Thoracic aorta (tissue), 2 donors: ENCODE measurements around the gene PROS1. TPM values are rescaled to one million over a fixed set of nuclear protein-coding genes. Genes with fewer than 3 reads are reported as not detected.
A peak's percentile ranks its signal among the peaks of the same experiment; 100 is the strongest.
"Not testable (repeated sequence)": the region's sequence is repeated elsewhere in the genome, so short reads cannot be mapped to it uniquely, and the experiment has no call there.

ENCODE experiments used
- ATAC-seq: fragments of 150-250 bp; one replicate; pipeline ENCODE4 v1.8.0; 2017; ENCODE audit warnings: low read depth; ENCODE audit not compliant: insufficient number of reproducible peaks, low FRiP score
- DNase-seq: peaks from one replicate; pipeline ENCODE4 v3.0.0-alpha.2; 2020; ENCODE audit warnings: low spot score
- H3K27ac ChIP-seq, 2 donors: fragments of 200-600 bp; sonication (generic); 1 replicate in 1 of 2; 2 replicates in 1 of 2; pipeline ENCODE4 v1.5.1; 2016; ENCODE audit warnings: mild to moderate bottlenecking in 2 of 2, moderate library complexity in 2 of 2
- H3K27me3 ChIP-seq: fragments of 200-600 bp; sonication (generic); replicated peaks from 2 replicates; pipeline ENCODE4 v1.6.0; 2016; ENCODE audit warnings: mild to moderate bottlenecking; ENCODE audit not compliant: insufficient read depth
- H3K36me3 ChIP-seq: fragments of 200-600 bp; sonication (generic); one replicate; pipeline ENCODE4 v1.5.1; 2016
- H3K4me1 ChIP-seq, 2 donors: fragments of 200-600 bp; sonication (generic); 1 replicate in 1 of 2; 2 replicates in 1 of 2; pipeline versions ENCODE4 v1.5.1 to v1.6.0; 2016; ENCODE audit warnings: low read depth in 2 of 2, mild to moderate bottlenecking in 1 of 2; ENCODE audit not compliant: control insufficient read depth in 1 of 2
- H3K4me3 ChIP-seq: fragments of 200-600 bp; sonication (generic); 2 replicates; pipeline ENCODE4 v1.5.1; 2016; ENCODE audit warnings: mild to moderate bottlenecking
- H3K9me3 ChIP-seq: fragments of 200-600 bp; sonication (generic); 2 replicates; pipeline ENCODE4 v1.5.1; 2016
- total RNA-seq, 2 donors: library from RNA; depleted of rRNA; stranded (reverse); fragments of >200 nt; gene quantifications; one replicate each; pipeline versions ENCODE4 v1.1.0 to v1.2.3, GENCODE V29; 2016
- TF ChIP-seq, protein P1 (sequence below): fragments of 200-600 bp; sonication (generic); IDR thresholded peaks from one replicate; pipeline ENCODE4 v1.5.1; 2019; ENCODE audit warnings: antibody characterized with exemption

The PROS1 gene
- total RNA-seq, 2 donors from 2014 or later: 122 to 180 TPM

DNA sequence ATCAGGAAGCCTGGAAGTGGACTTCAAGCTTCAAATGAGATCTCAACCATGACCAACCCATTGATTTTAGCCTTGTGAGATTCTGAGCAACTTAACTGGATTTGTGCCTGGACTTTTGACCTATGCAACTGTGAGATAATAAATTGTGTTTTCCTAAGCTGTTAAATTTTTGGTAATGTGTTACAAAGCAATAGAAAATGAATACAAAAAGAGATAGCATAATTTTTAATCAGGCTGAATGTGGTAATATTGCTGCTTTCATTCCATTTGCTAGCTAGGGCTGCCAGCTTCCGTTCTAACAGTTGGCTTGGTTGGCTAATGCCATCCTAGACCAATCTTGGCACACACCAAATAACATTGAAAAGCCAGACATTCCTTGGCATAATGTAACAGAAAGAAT, 12.2 kb downstream of the PROS1 start:
- H3K27me3 ChIP-seq: no peaks in the 10 kb centered on the region
- H3K4me1 ChIP-seq: peaks cover 12 to 16% of the 10 kb centered on the region in 2 donors
- no peak overlapping the region for H3K4me3 ChIP-seq
- no peaks in the 10 kb centered on the region for H3K36me3 ChIP-seq
- DNase-seq: no peak
- TF ChIP-seq, protein P1, sequence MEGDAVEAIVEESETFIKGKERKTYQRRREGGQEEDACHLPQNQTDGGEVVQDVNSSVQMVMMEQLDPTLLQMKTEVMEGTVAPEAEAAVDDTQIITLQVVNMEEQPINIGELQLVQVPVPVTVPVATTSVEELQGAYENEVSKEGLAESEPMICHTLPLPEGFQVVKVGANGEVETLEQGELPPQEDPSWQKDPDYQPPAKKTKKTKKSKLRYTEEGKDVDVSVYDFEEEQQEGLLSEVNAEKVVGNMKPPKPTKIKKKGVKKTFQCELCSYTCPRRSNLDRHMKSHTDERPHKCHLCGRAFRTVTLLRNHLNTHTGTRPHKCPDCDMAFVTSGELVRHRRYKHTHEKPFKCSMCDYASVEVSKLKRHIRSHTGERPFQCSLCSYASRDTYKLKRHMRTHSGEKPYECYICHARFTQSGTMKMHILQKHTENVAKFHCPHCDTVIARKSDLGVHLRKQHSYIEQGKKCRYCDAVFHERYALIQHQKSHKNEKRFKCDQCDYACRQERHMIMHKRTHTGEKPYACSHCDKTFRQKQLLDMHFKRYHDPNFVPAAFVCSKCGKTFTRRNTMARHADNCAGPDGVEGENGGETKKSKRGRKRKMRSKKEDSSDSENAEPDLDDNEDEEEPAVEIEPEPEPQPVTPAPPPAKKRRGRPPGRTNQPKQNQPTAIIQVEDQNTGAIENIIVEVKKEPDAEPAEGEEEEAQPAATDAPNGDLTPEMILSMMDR: no peak
- no peaks in the 10 kb centered on the region for H3K9me3 ChIP-seq
- H3K27ac ChIP-seq: peak overlapping the region in 1 of 2 donors; percentile 51
- no peak for ATAC-seq

DNA sequence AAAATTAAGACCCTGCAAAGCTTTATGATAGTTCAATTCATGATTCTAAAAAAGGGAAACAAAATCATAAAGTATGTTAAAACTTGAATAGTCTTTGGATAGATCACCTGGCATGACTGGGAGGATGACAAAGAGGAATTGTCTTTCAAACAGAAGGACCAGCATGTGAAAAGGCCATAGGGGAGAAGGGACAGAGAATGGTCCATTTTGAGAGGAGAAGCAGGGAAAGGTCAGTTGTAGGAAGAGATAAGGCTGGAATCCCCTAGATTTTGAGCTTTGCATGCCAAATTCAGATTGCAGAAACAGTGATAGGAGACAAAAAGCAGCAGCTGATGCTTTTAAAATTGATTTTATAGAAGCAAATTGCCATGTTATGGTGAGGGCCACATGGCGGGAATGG, 12.7 kb downstream of the PROS1 start:
- TF ChIP-seq, protein P1: no peak
- Histone ChIP-seq H3K36me3 (no peaks in the 10 kb centered on the region), H3K27ac (peak overlapping the region in 1 of 2 donors; percentile 51), H3K4me1 (peaks cover 12 to 16% of the 10 kb centered on the region in 2 donors), H3K4me3 (no peak overlapping the region), H3K27me3 (no peaks in the 10 kb centered on the region), H3K9me3 (no peaks in the 10 kb centered on the region)
- ATAC-seq (no peak), DNase-seq (no peak)

DNA sequence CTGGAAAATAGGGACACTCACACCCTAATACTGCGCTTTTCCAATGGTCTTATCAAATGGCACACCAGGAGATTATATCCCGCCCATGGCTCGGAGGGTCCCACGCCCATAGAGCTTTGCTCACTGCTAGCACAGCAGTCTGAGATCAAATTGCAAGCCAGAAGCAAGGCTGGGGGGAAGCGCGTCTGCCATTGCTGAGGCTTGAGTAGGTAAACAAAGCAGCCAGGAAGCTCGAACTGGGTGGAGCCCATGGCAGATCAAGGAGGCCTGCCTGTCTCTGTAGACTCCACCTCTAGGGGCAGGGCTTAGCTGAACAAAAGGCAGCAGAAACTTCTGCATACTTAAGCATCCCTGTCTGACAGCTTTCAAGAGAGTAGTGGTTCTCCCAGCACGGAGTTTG, 23.7 kb downstream of the PROS1 start:
- not testable (repeated sequence) for H3K4me3 ChIP-seq, H3K27ac ChIP-seq, H3K4me1 ChIP-seq, H3K36me3 ChIP-seq, H3K9me3 ChIP-seq, DNase-seq, H3K27me3 ChIP-seq, ATAC-seq

DNA sequence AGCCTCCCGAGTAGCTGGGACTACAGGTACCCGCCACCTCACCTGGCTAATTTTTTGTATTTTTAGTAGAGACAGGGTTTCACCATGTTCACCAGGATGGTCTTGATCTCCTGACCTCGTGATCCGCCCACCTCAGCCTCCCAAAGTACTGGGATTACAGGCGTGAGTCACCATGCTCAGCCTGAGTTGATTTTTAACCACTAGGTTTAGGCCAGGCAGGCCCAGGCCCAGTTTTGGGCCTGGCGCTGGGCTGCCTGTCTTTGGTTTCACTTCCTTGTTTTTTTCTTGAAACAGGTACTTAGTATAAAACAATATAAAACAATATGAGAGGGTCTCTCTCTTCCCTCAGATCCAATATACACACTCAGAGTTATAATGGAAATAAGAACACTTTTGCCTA, 36.2 kb downstream of the PROS1 start:
- not testable (repeated sequence) for H3K4me1 ChIP-seq, H3K36me3 ChIP-seq, H3K27me3 ChIP-seq, DNase-seq, H3K9me3 ChIP-seq, ATAC-seq, H3K4me3 ChIP-seq, H3K27ac ChIP-seq

DNA sequence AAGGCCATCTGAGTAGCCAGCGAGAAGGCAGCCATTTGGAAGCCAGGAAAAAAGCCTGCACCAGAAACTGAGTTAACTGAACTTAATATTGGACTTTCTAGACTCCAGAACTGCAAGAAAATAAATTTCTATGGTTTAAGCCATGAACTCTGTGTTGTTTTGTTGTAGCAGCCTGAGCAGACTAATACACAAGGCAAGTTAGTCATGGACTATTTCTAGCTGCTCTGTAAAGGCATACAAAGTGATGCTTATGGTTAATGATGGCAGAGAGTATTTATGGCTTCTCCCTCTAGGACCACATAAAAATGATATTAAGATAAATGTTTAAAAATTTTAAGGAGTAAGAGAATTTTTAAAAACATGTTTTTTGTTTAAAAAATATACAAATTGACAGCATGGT, 37.1 kb downstream of the PROS1 start:
- H3K9me3 ChIP-seq: no peaks in the 10 kb centered on the region
- no peaks in the 10 kb centered on the region for H3K27me3 ChIP-seq
- no peaks in the 10 kb centered on the region for H3K4me1 ChIP-seq
- DNase-seq (no peak), ATAC-seq (no peak)
- no peaks in the 10 kb centered on the region for H3K36me3 ChIP-seq
- H3K4me3 ChIP-seq: no peak overlapping the region
- H3K27ac ChIP-seq: no peak overlapping the region
- TF ChIP-seq, protein P1: no peak

DNA sequence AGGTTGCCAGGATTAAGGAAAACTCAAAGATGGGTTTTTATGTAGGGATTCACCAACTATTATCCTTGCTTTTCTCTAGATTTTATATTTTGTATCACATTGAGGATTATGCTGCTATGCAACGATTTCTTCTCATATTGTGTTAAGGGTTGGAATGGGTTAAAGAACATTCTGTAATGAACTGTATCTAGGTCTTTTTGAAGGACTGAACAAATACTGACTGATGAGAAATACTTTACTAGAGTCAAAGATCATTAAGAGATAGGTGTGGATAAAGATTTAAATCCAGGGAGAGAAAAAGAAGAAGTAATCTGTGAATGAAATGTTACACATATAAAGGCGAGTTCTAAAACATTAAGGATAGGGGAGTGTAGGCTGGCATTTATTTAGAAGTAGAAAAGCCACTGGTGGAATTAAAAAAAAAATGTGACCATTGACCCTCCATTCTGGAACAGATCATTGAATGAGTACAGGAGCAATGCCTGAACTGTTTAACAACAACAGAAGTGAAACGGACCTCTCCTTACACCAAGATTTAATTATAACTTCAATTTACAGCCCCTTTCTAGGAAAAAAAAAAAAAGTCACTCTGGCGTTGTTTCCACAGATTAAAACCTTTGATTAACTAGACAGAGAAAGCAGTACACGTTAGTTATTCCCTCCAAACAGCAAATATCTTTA, 39.2 kb downstream of the PROS1 start:
- Histone ChIP-seq H3K4me3 (no peak overlapping the region), H3K27ac (no peak overlapping the region), H3K36me3 (no peaks in the 10 kb centered on the region), H3K27me3 (no peaks in the 10 kb centered on the region), H3K4me1 (no peaks in the 10 kb centered on the region), H3K9me3 (no peaks in the 10 kb centered on the region)
- DNase-seq (no peak), ATAC-seq (no peak)
- TF ChIP-seq, protein P1: no peak
